Cardiac muscle cell (in vitro differentiated cells and primary cell): ENCODE measurements around the gene FXYD4. TPM values are rescaled to one million over a fixed set of nuclear protein-coding genes. Genes with fewer than 3 reads are reported as not detected.
"Not testable (repeated sequence)": the region's sequence is repeated elsewhere in the genome, so short reads cannot be mapped to it uniquely, and the experiment has no call there.

Source experiments
- DNase-seq, 2 donors: peaks; one replicate each; pipeline versions ENCODE4 v3.0.0 to v3.0.0-alpha.2; 2010 to 2017; ENCODE audit warnings: low read depth in 1 of 2, low spot score in 1 of 2
- H3K27ac ChIP-seq: fragments of 200-600 bp; sonication (generic); 2 replicates; pipeline ENCODE4 v1.5.1; 2016
- H3K27me3 ChIP-seq: fragments of 200-600 bp; sonication (generic); 2 replicates; pipeline ENCODE4 v1.6.0; 2016; ENCODE audit warnings: control low read depth
- H3K36me3 ChIP-seq: fragments of 200-600 bp; sonication (generic); 2 replicates; pipeline ENCODE4 v1.5.1; 2016; ENCODE audit warnings: control low read depth
- H3K4me1 ChIP-seq: fragments of 200-600 bp; sonication (generic); 2 replicates; pipeline ENCODE4 v1.8.1; 2017; ENCODE audit warnings: low read depth, mild to moderate bottlenecking, mixed run types
- H3K4me3 ChIP-seq: fragments of 200-600 bp; sonication (generic); 2 replicates; pipeline ENCODE4 v1.5.1; 2016; ENCODE audit warnings: mild to moderate bottlenecking
- H3K9me3 ChIP-seq: fragments of 200-600 bp; sonication (generic); 2 replicates; pipeline ENCODE4 v1.5.1; 2017; ENCODE audit warnings: low read depth, mild to moderate bottlenecking, control low read depth
- polyA plus RNA-seq: library from polyadenylated mRNA; unstranded; fragments of >200 nt; fragmentation: Nextera tagmentation; extraction: Ambion mirVana; gene quantifications from 2 replicates; pipeline ENCODE4 v1.2.1, GENCODE V29; 2016
- total RNA-seq: library from RNA; depleted of rRNA; stranded (reverse); fragments of >200 nt; gene quantifications from 2 replicates; pipeline ENCODE4 v1.2.3, GENCODE V29; 2016
- TF ChIP-seq, protein P1 (sequence below): IDR thresholded peaks from 2 replicates; pipeline ENCODE4 v1.5.1; 2012; ENCODE audit warnings: low read depth, mild to moderate bottlenecking, low read length

The FXYD4 gene
- total and polyA plus RNA-seq, 2 experiments from 2014 or later, result not detected

DNA sequence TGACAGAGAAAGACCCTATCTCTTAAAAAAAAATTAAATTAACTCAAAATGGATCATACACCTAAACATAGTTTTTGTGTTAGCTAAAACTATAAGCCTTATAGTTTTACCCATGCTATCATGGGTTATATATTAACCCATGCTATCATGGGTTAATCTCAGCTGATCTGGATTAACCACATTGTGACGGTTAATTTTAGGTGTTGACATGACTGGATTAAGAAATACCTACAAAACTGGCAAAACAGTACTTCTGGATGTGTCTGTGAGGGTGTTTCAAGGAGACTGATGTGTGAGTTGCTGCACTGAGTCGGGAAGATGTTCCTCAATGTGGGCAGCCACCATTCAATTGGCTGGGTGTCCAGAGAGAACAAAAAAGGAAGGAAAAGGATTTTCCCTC, 44.3 kb upstream of the FXYD4 start:
- H3K27ac ChIP-seq, result no peak overlapping the region
- peaks cover 4% of the 10 kb centered on the region for H3K4me1 ChIP-seq
- no peaks in the 10 kb centered on the region for H3K9me3 ChIP-seq
- no peaks in the 10 kb centered on the region for H3K36me3 ChIP-seq
- TF ChIP-seq, protein P1, sequence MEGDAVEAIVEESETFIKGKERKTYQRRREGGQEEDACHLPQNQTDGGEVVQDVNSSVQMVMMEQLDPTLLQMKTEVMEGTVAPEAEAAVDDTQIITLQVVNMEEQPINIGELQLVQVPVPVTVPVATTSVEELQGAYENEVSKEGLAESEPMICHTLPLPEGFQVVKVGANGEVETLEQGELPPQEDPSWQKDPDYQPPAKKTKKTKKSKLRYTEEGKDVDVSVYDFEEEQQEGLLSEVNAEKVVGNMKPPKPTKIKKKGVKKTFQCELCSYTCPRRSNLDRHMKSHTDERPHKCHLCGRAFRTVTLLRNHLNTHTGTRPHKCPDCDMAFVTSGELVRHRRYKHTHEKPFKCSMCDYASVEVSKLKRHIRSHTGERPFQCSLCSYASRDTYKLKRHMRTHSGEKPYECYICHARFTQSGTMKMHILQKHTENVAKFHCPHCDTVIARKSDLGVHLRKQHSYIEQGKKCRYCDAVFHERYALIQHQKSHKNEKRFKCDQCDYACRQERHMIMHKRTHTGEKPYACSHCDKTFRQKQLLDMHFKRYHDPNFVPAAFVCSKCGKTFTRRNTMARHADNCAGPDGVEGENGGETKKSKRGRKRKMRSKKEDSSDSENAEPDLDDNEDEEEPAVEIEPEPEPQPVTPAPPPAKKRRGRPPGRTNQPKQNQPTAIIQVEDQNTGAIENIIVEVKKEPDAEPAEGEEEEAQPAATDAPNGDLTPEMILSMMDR, result no peak
- no peak for DNase-seq
- no peak overlapping the region for H3K4me3 ChIP-seq
- no peaks in the 10 kb centered on the region for H3K27me3 ChIP-seq

DNA sequence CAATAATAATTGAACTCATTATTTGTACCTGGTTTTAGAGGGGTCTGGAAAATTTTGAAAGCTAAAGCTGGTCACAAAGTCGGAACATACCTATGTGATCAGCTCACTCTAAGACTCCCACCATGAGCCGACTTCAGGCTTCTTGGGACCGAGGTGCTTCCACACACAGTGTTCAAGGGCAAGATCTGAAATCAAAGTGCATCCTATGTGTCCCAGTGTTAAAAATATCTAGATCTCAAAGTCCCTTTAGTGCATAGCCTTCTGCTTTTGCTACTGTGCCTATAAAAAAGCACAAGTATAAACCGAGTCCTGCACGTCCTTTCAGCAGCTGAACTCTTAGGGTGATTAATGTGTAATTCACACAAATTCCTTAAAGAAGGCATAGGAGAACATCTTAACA, 43.5 kb upstream of the FXYD4 start:
- H3K36me3 ChIP-seq, result no peaks in the 10 kb centered on the region
- no peak overlapping the region for H3K27ac ChIP-seq
- TF ChIP-seq, protein P1, result no peak
- DNase-seq, result no peak
- no peaks in the 10 kb centered on the region for H3K27me3 ChIP-seq
- no peak overlapping the region for H3K4me3 ChIP-seq
- no peaks in the 10 kb centered on the region for H3K9me3 ChIP-seq
- H3K4me1 ChIP-seq, result peaks cover 4% of the 10 kb centered on the region

DNA sequence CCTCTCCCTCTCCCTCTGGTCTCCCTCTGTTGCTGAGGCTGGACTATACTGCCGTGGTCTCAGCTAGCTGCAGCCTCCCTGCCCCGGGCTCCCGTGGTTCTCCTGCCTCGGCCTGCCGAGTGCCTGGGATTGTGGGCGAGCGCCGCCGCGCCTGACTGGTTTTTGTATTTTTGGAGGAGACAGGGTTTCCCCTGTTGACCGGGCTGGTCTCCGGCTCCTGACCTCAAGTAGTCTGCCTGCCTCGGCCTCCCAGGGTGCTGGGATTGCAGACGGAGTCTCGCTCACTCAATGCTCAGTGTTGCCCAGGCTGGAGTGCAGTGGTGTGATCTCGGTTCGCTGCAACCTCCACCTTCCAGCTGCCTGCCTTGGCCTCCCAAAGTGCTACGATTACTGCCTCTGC, 42.6 kb upstream of the FXYD4 start:
- not testable (repeated sequence) for H3K4me3 ChIP-seq, H3K4me1 ChIP-seq, H3K36me3 ChIP-seq, H3K27ac ChIP-seq, H3K27me3 ChIP-seq, H3K9me3 ChIP-seq, DNase-seq

DNA sequence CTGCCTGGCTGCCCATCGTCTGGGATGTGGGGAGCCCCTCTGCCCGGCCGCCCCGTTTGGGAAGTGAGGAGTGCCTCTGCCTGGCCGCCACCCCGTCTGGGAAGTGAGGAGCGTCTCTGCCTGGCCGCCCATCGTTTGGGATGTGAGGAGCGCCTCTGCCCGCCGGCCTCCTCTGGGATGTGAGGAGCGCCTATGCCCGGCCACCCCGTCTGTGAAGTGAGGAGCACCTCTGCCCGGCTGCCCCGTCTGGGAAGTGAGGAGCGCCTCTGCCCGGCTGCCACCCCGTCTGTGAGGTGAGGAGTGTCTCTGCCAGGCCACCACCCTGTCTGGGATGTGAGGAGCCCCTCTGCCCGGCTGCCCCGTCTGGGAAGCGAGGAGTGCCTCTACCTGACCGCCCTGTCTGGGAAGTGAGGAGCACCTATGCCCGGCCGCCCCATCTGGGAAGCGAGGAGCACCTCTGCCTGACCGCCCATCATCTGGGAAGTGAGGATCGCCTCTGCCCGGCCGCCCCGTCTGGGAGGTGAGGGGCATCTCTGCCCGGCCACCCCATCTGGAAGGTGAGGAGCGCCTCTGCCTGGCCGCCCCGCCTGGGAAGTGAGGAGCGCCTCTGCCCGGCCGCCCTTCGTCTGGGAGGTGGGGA, 42.1 kb upstream of the FXYD4 start:
- H3K9me3 ChIP-seq, H3K27me3 ChIP-seq, H3K4me3 ChIP-seq, DNase-seq, H3K27ac ChIP-seq, H3K4me1 ChIP-seq, H3K36me3 ChIP-seq: not testable (repeated sequence)

DNA sequence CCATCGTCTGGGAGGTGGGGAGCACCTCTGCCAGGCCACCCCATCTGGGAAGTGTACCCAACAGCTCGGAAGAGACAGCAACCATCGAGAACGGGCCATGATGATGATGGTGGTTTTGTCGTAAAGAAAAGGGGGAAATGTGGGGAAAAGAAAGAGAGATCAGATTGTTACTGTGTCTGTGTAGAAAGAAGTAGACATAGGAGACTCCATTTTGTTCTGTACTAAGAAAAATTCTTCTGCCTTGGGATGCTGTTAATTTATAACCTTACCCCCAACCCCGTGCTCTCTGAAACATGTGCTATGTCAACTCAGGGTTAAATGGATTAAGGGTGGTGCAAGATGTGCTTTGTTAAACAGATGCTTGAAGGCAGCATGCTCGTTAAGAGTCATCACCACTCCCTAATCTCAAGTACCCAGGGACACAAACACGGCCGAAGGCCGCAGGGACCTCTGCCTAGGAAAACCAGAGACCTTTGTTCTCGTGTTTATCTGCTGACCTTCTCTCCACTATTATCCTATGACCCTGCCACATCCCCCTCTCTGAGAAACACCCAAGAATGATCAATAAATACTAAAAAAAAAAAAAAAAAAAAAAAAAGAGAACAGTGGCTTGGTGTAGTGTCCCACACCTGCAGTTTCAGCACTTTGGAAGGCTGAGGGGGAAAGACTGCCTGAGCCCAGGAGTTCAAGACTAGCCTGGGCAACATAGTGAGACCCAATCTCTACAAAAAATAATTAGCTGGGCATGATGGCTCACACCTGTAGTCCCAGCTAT, 41.2 kb upstream of the FXYD4 start:
- not testable (repeated sequence) for H3K36me3 ChIP-seq, H3K27ac ChIP-seq, H3K27me3 ChIP-seq, DNase-seq, H3K9me3 ChIP-seq, H3K4me1 ChIP-seq, H3K4me3 ChIP-seq

DNA sequence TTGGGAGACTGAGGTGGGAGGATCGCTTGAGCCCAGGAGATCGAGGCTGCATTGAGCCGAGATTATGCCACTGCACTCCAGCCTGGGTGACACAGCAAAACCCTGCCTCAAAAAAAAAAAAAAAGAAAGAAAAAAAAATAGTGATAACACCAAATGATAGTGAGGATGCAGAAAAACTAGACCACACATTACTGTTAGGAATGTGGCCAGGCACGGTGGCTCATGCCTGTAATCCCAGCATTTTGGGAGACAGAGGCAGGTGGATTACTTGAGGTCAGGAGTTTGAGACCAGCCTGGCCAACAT, 40.7 kb upstream of the FXYD4 start:
- not testable (repeated sequence) for DNase-seq, H3K27me3 ChIP-seq, H3K4me1 ChIP-seq, H3K27ac ChIP-seq, H3K4me3 ChIP-seq, H3K9me3 ChIP-seq, H3K36me3 ChIP-seq

DNA sequence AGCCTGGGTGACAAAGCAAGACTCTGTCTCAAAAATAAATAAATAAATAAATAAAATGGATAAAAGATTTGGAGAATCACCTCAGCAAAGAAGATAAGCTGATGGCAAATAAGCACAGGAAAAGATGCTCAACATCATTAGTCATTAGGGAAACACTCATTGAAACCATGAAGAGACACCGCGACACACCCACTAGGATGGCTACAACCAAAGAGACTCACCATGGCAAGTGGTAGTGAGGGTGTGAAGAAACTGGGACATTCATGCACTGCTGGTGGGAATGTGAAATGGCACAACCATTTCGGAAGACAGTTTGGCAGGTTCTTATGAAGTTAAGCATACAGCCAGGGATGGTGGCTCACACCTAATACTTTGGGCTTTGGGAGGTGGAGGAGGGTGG, 37.8 kb upstream of the FXYD4 start:
- Histone ChIP-seq H3K27me3 (no peaks in the 10 kb centered on the region), H3K9me3 (no peaks in the 10 kb centered on the region), H3K4me3 (no peak overlapping the region), H3K4me1 (no peaks in the 10 kb centered on the region), H3K36me3 (no peaks in the 10 kb centered on the region), H3K27ac (no peak overlapping the region)
- no peak for DNase-seq
- TF ChIP-seq, protein P1, result no peak
